HG03439 (cell line): ENCODE measurements around the gene ZNF148.

ENCODE experiments used
- ATAC-seq: cut with Tn5 transposase; IDR thresholded peaks from one replicate; pipeline ENCODE4 v1.9.1; 2021; ENCODE audit warnings: mild to moderate bottlenecking, moderate library complexity; ENCODE audit not compliant: unreplicated experiment

The ZNF148 gene

DNA sequence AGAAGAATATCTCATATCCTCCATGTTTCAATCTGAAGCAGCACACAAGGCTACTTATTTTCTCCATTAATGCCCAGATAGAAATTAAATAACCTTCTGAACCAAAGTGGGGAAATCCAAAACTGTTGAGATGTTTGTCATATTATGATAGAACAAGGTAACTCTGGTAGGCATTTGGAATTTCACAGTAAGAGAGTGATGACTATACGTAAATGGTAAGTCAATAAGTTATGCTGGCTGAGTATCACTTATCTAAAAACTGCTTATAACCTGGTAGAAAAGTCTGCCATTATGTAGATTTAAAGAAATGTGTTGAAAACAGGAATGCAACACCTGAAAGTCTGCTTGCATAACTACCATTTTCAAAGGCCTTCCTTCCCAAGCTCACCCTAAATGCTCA is 145.4 kb downstream of the ZNF148 start:
- ATAC-seq: no peak

GRCh38 chr3:125229168-125229567 is 146.0 kb downstream of the ZNF148 start:
- no peak for ATAC-seq

DNA sequence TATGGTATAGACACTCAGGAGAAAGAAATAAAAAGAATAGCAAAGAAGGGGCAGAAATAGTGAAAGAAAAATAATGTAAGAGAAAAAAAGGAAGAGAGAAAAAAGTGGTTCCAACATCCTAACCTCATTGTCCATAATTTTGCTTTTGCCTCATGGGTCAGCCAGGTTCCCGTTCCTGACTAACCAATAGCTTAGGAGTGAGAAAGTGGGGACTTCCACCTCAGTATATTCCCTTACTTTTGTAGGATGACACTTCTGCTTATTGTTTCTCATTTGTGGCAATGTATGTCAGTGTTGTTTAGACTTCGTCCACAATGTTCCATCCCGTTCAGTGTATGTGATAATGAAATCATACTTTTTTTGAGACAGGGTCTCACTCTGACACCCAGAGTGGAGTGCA is 153.3 kb downstream of the ZNF148 start:
- no peak for ATAC-seq

- no peak for ATAC-seq
Observed at GRCh38 chr3:125220727-125221429, 154.2 kb downstream of the ZNF148 start.

DNA sequence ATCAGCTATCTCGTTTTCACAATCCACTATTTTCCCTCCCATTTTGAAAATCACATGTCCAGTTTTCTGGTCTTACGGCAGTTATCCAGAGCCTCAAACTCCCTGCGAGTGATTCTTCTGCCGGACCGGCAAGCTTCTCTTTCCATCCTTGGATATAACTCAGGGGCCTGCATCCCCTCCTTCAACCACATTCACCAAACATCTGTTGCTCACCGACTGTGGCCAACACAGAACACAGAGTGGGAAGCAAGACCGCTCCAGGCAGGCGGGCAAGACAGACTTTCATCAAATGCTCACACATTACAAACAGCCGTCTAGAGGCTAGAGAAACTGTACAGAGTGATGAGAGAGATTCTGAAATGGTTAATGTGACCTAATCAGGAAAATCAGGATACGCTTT is 154.9 kb downstream of the ZNF148 start:
- ATAC-seq: no peak

GRCh38 chr3:125219261-125219701 is 155.8 kb downstream of the ZNF148 start:
- ATAC-seq: no peak

GRCh38 chr3:125214738-125215137 is 160.4 kb downstream of the ZNF148 start:
- ATAC-seq: no peak

DNA sequence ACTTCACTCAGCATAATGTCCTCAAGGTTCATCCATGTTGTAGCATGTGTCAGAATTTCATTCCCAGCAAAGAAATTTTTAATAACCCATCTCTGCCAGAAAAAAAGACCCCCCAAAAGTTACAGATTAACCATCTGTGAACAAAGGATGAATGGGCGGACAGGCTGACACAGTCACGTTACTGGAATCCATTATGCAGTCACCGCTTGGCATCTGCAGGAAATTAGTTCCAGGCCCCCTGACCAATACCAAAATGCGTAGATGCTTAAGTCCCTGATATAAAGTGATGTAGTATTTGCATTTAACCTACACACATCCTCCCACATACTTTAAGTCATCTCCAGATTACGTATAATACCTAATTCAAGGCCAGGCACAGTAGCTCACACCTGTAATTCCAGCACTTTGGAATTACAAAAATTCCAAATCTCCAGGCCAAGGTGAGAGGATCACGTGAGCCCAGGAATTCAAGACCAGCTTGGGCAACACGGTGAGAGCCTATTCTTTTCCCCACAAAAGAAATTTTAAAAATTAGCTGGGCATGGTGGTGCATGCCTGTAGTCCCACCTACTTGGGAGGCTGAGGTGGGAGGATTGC is 161.1 kb downstream of the ZNF148 start:
- ATAC-seq: no peak

- no peak for ATAC-seq
Observed at GRCh38 chr3:125213364-125213755, 161.8 kb downstream of the ZNF148 start.

DNA sequence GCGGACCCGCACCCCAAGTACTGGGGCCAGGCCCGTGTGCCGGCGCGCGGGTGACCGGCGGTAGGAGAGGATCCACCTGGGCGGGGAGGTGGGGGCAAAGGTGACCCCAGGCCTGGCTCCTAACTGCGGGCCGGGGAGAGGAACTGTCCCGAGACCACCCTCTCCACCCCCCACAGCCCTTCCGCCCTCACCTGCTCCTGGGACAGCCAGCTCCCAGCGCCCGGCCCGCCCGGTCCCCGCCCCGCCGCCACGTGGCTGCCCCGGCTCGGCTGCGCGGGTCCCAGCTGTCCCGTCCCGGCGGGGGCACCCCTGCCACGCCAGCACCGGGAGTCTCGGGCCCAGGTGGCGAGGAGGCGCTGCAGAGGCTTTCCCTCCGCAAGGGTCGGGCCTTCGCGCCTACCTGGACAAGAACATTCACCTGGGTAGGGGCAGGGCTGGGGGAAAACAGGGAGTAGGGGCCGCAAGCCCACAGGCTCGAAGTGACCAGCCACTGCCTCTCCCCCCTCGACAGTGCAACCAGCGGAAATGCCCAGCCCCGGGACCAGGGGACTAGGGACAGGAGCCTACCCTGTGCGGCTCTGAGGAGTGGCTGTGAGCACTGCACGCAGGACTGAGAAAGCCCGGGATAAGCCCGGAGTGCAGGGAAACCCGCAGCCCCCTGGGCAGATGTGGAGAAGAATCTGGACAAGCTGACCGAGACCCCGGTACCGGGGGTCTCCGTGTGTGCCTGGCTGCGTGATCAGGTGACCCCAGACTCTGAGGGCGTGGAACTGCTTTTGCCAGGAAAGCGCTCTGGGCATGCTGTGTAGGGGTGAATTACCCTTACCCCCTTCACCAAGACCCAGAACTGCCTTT is 162.4 kb downstream of the ZNF148 start, which contains the start of gene SLC12A8:
Gene SLC12A8 (minus strand): TSS at position 240 of the 855 bp plus-strand sequence. CDS start 1,399 bp downstream, outside the sequence.
- ATAC-seq: no peak

GRCh38 chr3:125212091-125212508 is 163.0 kb downstream of the ZNF148 start:
- no peak for ATAC-seq

DNA sequence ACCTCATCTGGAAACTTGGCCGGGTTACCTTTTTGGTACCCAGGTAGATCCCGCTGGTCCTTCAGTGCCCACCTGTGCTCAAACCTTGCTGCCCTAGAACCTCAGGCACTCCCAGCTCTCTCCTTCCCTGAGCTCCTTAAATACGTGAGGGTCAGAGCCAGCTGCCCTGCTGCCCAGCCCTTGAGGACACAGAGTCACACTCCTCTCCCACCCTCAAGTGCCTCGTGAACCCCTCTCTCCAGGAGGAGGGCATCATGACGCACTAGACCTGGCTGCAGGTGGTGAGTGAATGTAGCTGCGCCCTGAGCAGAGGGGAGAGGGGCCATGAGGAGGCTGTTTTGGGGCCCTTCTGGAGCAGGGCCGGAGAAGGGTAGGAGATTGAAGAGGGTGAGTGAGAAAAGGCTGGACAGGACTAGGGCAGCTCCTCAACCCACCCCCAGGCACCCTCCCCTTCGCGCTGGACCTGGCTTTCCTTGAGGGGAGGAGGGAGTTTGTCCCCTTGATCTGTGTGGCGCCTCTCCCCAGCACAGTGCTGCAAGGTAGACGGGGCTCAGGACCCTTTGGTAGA is 163.5 kb downstream of the ZNF148 start:
- ATAC-seq: no peak

- ATAC-seq: no peak
Observed at GRCh38 chr3:125207949-125208568, 167.1 kb downstream of the ZNF148 start.

- no peak for ATAC-seq
Observed at GRCh38 chr3:125207507-125207906, 167.6 kb downstream of the ZNF148 start.

GRCh38 chr3:125206934-125207333 is 168.2 kb downstream of the ZNF148 start:
- ATAC-seq: no peak

GRCh38 chr3:125203731-125204130 is 171.4 kb downstream of the ZNF148 start:
- no peak for ATAC-seq

DNA sequence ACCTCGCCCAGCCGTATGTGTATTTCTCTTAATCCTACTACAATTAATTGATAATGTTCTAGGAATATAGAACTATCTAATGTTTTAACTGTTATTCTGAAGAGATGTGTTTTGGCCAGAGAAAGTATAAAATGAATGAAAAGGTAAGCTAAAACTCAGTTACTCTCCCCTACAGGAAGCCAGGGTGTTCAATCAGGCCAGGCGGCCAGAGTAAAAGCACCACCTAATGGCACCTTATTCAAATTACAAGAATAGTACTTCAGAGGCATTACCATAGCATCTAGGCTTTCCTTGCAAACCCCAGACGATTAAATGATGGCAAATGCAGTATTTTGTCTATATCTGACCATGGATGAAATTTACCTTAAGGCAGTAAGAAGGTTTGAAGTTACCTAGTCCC is 172.9 kb downstream of the ZNF148 start:
- no peak for ATAC-seq

DNA sequence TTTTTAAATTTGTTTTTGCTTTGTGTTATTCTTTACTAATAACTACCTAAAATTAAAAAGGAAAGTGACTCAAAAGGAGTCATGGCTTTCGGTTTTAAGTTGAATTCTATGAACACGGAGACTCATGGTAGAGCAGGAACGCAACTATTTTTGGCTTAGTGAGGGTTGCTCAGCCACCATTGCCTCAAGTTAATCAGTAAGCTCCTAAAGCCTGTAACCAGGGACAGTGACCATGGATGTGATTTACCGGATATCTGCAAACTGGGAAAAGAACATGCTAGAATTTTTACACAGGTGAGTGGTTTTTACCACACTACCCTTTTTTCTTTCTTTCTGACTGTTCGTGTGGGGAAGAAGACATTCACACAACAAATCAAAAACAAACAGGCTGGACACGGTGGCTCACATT is 174.4 kb downstream of the ZNF148 start:
- ATAC-seq: peak; percentile 65

DNA sequence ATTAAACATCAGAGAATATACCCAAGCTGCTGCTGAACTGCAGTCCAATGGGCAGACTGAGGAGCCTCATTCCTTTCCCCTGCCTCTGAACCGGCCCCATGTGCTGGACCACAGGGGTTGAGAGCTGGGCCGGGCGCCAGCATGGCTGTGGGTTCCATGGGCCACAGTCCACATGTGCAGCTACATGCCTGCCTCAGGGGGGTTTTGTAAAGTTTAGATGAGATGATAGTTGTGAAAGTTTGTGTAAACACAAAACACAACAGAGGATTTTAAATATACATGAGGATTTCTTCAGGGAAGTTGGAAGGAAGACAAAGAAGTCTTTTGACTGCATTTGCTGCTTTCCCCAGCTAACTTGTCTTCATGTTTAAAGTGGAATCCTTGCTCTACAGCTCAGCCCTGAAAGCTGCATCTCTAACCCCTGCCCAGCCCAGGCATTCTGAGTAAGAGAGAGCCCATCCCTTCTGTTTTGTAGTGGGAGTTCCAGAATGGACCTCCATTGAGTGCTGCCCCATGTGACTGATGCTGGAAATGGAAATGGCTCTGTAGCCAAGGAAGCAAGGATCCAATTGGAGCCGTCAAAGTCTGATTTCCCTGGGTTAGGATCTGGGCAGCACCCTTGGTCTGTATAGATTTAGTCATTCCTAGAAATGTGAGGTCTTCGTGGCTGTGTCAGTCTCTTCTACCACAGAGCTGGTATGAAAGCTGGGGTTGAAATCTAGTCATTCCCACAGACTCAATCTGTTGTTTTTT is 180.1 kb downstream of the ZNF148 start:
- ATAC-seq: no peak
